Calu3 (cell line): Measurements from ENCODE around the gene DST. TPM values are rescaled to one million over a fixed set of nuclear protein-coding genes. Genes with fewer than 3 reads are reported as not detected.

Experiments used
- BruUV-seq: library from RNA; stranded (reverse); fragments of 400-500 nt; replicated peaks from 2 replicates; lab custom pipeline; 2021; lab: Mats Ljungman, UMichigan
- CTCF ChIA-PET: fragments of 300-600 bp; sonication (Branson Sonifier 250); formaldehyde crosslinking; loops from one replicate; lab custom pipeline; 2022; ENCODE audit warnings: antibody characterized with exemption; lab: Charles Lee
- DNase-seq: peaks from one replicate; pipeline ENCODE4 v3.0.0; 2022
- H3K27ac Mint-ChIP-seq: one replicate; pipeline ENCODE4 v1.8.0; 2022; ENCODE audit warnings: mixed read lengths; ENCODE audit not compliant: unreplicated experiment
- H3K27me3 Mint-ChIP-seq: one replicate; pipeline ENCODE4 v1.8.0; 2022; ENCODE audit warnings: mixed read lengths; ENCODE audit not compliant: unreplicated experiment
- H3K36me3 Mint-ChIP-seq: one replicate; pipeline ENCODE4 v1.8.0; 2022; ENCODE audit warnings: mild to moderate bottlenecking, moderate library complexity, mixed read lengths; ENCODE audit not compliant: insufficient read depth, unreplicated experiment
- H3K4me1 Mint-ChIP-seq: one replicate; pipeline ENCODE4 v1.8.0; 2022; ENCODE audit warnings: mild to moderate bottlenecking, low read depth, mixed read lengths; ENCODE audit not compliant: unreplicated experiment
- H3K4me3 Mint-ChIP-seq: one replicate; pipeline ENCODE4 v1.8.0; 2022; ENCODE audit warnings: mild to moderate bottlenecking, low read depth, moderate library complexity, mixed read lengths; ENCODE audit not compliant: unreplicated experiment
- H3K9me3 Mint-ChIP-seq: one replicate; pipeline ENCODE4 v1.8.0; 2022; ENCODE audit warnings: low read depth, mixed read lengths; ENCODE audit not compliant: unreplicated experiment
- intact Hi-C: fragments of 100-400 bp; cut with micrococcal nuclease; formaldehyde crosslinking; loops from one replicate; pipeline ENCODE4 v1.10.0; 2022; ENCODE audit not compliant: unreplicated experiment
- total RNA-seq: library from RNA; stranded (reverse); gene quantifications from 2 replicates; pipeline ENCODE4 v1.2.3, GENCODE V29; 2022
- TF ChIP-seq, protein P1 (sequence below): fragments of 200-600 bp; IDR thresholded peaks from one replicate; pipeline ENCODE4 v1.8.0; 2022; ENCODE audit warnings: antibody characterized with exemption; ENCODE audit not compliant: unreplicated experiment

DST gene
- total RNA-seq, 1 experiment from 2014 or later: 212 TPM

GRCh38 chr6:56658326-56658725 is 15.6 kb upstream of the DST start:
- intact Hi-C loops: no loop called here
- Mint-ChIP-seq H3K27me3 (no peaks in the 10 kb centered on the region), H3K36me3 (peaks cover 16% of the 10 kb centered on the region), H3K4me1 (peaks cover 60% of the 10 kb centered on the region), H3K9me3 (no peaks in the 10 kb centered on the region), H3K4me3 (no peak overlapping the region), H3K27ac (peak overlapping the region; percentile 43)
- TF ChIP-seq, protein P1, sequence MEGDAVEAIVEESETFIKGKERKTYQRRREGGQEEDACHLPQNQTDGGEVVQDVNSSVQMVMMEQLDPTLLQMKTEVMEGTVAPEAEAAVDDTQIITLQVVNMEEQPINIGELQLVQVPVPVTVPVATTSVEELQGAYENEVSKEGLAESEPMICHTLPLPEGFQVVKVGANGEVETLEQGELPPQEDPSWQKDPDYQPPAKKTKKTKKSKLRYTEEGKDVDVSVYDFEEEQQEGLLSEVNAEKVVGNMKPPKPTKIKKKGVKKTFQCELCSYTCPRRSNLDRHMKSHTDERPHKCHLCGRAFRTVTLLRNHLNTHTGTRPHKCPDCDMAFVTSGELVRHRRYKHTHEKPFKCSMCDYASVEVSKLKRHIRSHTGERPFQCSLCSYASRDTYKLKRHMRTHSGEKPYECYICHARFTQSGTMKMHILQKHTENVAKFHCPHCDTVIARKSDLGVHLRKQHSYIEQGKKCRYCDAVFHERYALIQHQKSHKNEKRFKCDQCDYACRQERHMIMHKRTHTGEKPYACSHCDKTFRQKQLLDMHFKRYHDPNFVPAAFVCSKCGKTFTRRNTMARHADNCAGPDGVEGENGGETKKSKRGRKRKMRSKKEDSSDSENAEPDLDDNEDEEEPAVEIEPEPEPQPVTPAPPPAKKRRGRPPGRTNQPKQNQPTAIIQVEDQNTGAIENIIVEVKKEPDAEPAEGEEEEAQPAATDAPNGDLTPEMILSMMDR: no peak
- no peak for DNase-seq
- CTCF ChIA-PET: no interaction called here
- no TSS peak for BruUV-seq

- Mint-ChIP-seq H3K27ac (no peak overlapping the region), H3K4me3 (no peak overlapping the region), H3K36me3 (peaks cover 23% of the 10 kb centered on the region), H3K9me3 (no peaks in the 10 kb centered on the region), H3K4me1 (peaks cover 60% of the 10 kb centered on the region), H3K27me3 (no peaks in the 10 kb centered on the region)
- intact Hi-C loops: no loop called here
- CTCF ChIA-PET: no interaction called here
- BruUV-seq: no TSS peak
- no peak for DNase-seq
- TF ChIP-seq, protein P1: no peak
Observed at GRCh38 chr6:56657354-56657753, 14.7 kb upstream of the DST start.

DNA sequence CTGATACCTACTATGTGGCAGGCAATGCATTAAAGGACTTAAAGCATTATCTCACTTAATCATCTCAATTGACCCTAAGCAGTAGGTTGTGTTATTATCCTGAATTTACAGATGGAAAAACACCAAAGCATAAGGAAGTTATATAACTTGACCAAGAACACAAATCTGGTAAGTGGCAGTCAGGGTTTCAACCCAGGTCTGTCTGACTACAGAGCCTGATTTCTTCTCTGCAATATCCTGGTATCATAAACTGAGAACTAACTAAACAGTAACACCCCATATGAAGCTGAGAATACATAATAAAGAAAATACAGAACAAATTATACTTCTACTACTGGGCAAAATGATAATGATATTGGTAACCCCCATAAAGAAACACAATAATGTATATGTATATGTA is 13.8 kb upstream of the DST start:
- peak overlapping the region; percentile 96 for H3K27ac Mint-ChIP-seq

DNA sequence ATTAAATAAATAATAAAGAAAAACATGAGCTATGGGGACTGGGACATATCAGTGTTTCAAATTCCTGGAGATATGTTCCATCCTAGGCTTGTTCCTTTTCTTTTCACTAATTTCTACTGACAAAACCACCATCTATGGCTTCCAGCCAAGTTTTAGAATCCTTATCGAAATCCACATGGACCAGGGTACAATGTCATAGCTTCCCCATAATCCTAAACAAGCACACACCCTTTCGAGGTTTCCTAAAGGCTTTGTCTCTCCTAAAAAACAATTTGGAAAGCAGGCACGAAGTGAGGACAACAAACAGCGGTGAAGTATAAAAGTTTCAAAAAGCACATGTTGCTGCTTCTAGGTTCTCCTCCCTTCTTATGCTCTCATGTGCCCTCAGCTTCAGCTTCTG is 13.3 kb upstream of the DST start:
- Mint-ChIP-seq H3K36me3 (peaks cover 29% of the 10 kb centered on the region), H3K4me3 (peak overlapping the region; percentile 25), H3K9me3 (no peaks in the 10 kb centered on the region), H3K4me1 (peaks cover 74% of the 10 kb centered on the region), H3K27me3 (no peaks in the 10 kb centered on the region), H3K27ac (peak overlapping the region; percentile 96)
- CTCF ChIA-PET: no interaction called here
- TF ChIP-seq, protein P1: no peak
- BruUV-seq: no TSS peak
- no peak for DNase-seq
- intact Hi-C loops: no loop called here

More for the DNA sequence above, 13.8 kb upstream of the DST start:
- Mint-ChIP-seq H3K4me3 (peak overlapping the region; percentile 25), H3K4me1 (peaks cover 69% of the 10 kb centered on the region), H3K36me3 (peaks cover 28% of the 10 kb centered on the region), H3K27me3 (no peaks in the 10 kb centered on the region), H3K9me3 (no peaks in the 10 kb centered on the region)
- TF ChIP-seq, protein P1: no peak
- CTCF ChIA-PET: no interaction called here
- intact Hi-C loops: no loop called here
- BruUV-seq: no TSS peak
- DNase-seq: no peak
